Measurements from ENCODE around the gene POMC. TPM values are rescaled to one million over a fixed set of nuclear protein-coding genes. Genes with fewer than 3 reads are reported as not detected.

POMC gene
- total and polyA plus RNA-seq, 12 donors = 0.75 to 115 (median 10.0) TPM

DNA sequence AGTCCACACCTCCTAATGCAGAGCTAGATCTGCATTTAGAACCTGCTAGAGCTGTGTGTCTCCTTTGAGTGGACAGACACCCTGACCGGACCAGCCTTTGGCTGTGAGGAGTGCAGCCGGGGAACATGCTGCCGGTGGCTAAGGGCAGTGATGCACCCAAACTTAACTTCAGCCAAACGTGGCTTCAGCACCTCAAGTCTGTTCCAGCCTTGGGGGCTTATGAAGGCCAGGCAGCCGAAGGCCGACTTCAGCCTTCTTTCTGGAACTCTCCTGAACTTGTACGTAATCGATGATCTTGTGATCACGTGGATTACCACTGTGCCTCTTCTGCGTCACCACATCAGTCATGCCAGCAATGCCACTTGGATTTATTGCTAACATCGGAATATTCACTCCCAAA is 49.1 kb downstream of the POMC start:
- H3K36me3 ChIP-seq (replicated peaks in 1 of 2) = no peaks in the 10 kb centered on the region

DNA sequence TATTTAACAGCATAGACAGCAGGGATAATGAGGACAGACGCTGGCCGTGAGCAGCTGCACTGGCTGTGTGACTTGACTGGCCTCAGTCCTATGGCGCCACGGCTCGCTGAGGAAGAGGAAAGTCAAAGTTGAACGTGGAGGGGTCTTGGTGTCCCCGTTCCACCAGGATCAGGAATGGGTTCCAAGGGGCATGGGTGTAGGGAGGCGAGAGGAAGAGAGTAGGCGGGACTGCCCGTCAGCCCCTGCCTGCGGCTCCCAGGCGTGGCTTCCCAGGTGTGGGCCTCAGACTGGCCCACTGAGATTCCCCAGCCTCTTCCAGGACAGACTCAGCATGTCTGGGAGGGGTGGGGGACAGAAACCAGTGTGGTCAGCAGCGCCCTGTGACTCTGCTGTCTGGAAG is 51.4 kb downstream of the POMC start:
- Histone ChIP-seq H3K4me1 (replicated peaks in 1 of 2) (no peaks in the 10 kb centered on the region), H3K27ac (no peak overlapping the region), H3K27me3 (no peaks in the 10 kb centered on the region), H3K36me3 (replicated peaks in 1 of 2) (no peaks in the 10 kb centered on the region), H3K9me3 (replicated peaks in 1 of 3) (no peaks in the 10 kb centered on the region), H3K4me3 (no peak overlapping the region)
- DNase-seq = no peak
- TF ChIP-seq POLR2A (IDR thresholded peaks at IDR 0.05) = no peak
- TF ChIP-seq, protein P1, sequence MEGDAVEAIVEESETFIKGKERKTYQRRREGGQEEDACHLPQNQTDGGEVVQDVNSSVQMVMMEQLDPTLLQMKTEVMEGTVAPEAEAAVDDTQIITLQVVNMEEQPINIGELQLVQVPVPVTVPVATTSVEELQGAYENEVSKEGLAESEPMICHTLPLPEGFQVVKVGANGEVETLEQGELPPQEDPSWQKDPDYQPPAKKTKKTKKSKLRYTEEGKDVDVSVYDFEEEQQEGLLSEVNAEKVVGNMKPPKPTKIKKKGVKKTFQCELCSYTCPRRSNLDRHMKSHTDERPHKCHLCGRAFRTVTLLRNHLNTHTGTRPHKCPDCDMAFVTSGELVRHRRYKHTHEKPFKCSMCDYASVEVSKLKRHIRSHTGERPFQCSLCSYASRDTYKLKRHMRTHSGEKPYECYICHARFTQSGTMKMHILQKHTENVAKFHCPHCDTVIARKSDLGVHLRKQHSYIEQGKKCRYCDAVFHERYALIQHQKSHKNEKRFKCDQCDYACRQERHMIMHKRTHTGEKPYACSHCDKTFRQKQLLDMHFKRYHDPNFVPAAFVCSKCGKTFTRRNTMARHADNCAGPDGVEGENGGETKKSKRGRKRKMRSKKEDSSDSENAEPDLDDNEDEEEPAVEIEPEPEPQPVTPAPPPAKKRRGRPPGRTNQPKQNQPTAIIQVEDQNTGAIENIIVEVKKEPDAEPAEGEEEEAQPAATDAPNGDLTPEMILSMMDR (IDR thresholded peaks at IDR 0.05) = no peak
- WGBS, 4 donors = 89 to 96% (median 93%) methylated on average over 9 to 13 of the region's 13 CpGs
- intact Hi-C loops (cut with DNase I) = no loop called here

More for the DNA sequence above, 49.1 kb downstream of the POMC start:
- Histone ChIP-seq H3K4me3 (no peak overlapping the region), H3K27me3 (no peaks in the 10 kb centered on the region), H3K4me1 (replicated peaks in 1 of 2) (no peaks in the 10 kb centered on the region), H3K9me3 (replicated peaks in 1 of 3) (no peaks in the 10 kb centered on the region), H3K27ac (no peak overlapping the region)
- DNase-seq = peak in 2 of 7 donors; percentile 29 to 38
- intact Hi-C loops (cut with DNase I) = no loop called here
- WGBS, 4 donors = 75 to 82% (median 77%) methylated on average over 9 to 11 of the region's 11 CpGs
- TF ChIP-seq POLR2A (IDR thresholded peaks at IDR 0.05) = no peak
- TF ChIP-seq, protein P1 (IDR thresholded peaks at IDR 0.05) = no peak

DNA sequence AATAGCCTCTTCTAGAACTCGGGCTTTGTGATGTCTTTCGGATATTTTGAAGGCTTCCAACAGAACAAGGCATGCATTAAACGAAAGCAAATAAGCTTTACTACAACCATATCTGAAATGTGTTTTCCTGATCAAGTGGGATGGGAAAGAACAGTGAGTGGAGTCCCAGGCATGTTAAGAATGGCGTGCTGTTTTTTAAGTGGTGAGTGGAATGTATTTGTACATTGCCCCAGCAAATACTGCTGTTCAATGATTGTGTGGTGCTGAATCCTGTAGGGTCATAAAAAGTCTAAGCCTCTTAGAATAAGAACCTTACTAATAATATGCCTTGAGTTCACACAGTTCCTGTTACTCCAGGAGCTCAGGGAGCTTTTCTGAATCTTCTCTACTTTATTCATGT is 52.5 kb downstream of the POMC start:
- intact Hi-C loops (cut with DNase I) = no loop called here
- 90 to 93% (median 92%) methylated on average over 4 of the region's 4 CpGs for WGBS, 4 donors
- no peak for DNase-seq
- Histone ChIP-seq H3K36me3 (replicated peaks in 1 of 2) (no peaks in the 10 kb centered on the region), H3K4me1 (replicated peaks in 1 of 2) (no peaks in the 10 kb centered on the region), H3K4me3 (no peak overlapping the region), H3K27ac (no peak overlapping the region), H3K27me3 (no peaks in the 10 kb centered on the region), H3K9me3 (replicated peaks in 1 of 3) (no peaks in the 10 kb centered on the region)
- no peak for TF ChIP-seq POLR2A (IDR thresholded peaks at IDR 0.05)
- TF ChIP-seq, protein P1 (IDR thresholded peaks at IDR 0.05) = no peak

DNA sequence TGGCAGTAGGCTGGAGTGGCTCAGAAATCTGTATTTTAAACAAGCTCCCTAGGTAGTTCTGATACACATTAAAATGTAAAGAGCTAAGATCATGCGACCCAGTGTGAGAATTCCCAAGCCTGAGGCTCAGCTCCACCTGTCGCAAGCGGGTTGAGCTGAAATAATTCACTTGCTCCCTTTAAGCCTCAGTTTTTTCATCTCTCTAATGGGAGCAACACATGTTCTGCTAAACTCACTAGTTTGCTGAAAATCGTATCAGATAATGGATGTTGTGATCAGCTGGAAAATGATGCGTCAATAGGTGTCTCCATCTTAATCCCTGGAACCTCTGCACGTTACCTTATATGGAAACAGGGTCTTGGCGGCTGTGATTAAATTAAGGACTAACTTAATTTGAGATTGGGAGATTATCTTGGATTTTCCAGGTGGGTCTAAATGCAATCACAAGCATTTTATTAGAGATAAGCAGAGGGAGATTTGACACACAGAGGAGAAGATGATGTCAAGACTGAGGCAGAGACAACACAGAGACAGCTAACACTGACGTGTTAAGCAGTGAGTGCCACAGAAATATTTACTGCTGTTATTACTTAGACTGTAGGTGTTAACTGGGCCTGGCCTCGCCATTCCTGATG is 53.0 kb downstream of the POMC start:
- Histone ChIP-seq H3K27ac (no peak overlapping the region), H3K4me1 (replicated peaks in 1 of 2) (no peaks in the 10 kb centered on the region), H3K36me3 (replicated peaks in 1 of 2) (no peaks in the 10 kb centered on the region), H3K4me3 (no peak overlapping the region), H3K9me3 (replicated peaks in 1 of 3) (no peaks in the 10 kb centered on the region), H3K27me3 (no peaks in the 10 kb centered on the region)
- WGBS, 4 donors = 91 to 94% (median 93%) methylated on average over 9 of the region's 9 CpGs
- no peak for TF ChIP-seq POLR2A (IDR thresholded peaks at IDR 0.05)
- TF ChIP-seq, protein P1 (IDR thresholded peaks at IDR 0.05) = no peak
- intact Hi-C loops (cut with DNase I) = no loop called here
- no peak for DNase-seq
